ENCODE data around the gene NSF.

NSF gene

GRCh38 chr17:46800573-46800972 lies 210.1 kb downstream of the NSF start (continued):
- TF ChIP-seq REST (tag by site-specific recombination; IDR thresholded peaks at IDR 0.05) (no peak), ZNF133 (tag by site-specific recombination; IDR thresholded peaks at IDR 0.05) (no peak), REPIN1 (tag by site-specific recombination; IDR thresholded peaks at IDR 0.05; ENCODE audit: low read depth) (no peak), ZSCAN16 (tag by site-specific recombination; IDR thresholded peaks at IDR 0.05) (no peak), SP3 (tag by site-specific recombination; IDR thresholded peaks at IDR 0.05) (no peak), ZNF548 (tag by site-specific recombination; IDR thresholded peaks at IDR 0.05) (no peak)

GRCh38 chr17:46802800-46803199 lies 212.3 kb downstream of the NSF start:
- no peak for TF ChIP-seq ZNF777 (tag by site-specific recombination; IDR thresholded peaks at IDR 0.05; ENCODE audit: borderline replicate concordance)
- no peak for TF ChIP-seq HOXA7 (CRISPR knock-in tag; IDR thresholded peaks at IDR 0.05; ENCODE audit: borderline replicate concordance)
- TF ChIP-seq ZNF488 (tag by site-specific recombination; IDR thresholded peaks at IDR 0.05), result no peak
- no peak for TF ChIP-seq ZNF621 (tag by site-specific recombination; IDR thresholded peaks at IDR 0.05)
- no peak for TF ChIP-seq ZNF280C (tag by site-specific recombination; IDR thresholded peaks at IDR 0.05)
- no peak for TF ChIP-seq ZNF140 (tag by site-specific recombination; IDR thresholded peaks at IDR 0.05)
- TF ChIP-seq GLIS2 (tag by site-specific recombination; IDR thresholded peaks at IDR 0.05), result no peak
- no peak for TF ChIP-seq ZNF416 (tag by site-specific recombination; IDR thresholded peaks at IDR 0.05)
- no peak for TF ChIP-seq ZNF555 (tag by site-specific recombination; conservative IDR thresholded peaks at IDR 0.05)
- no peak for TF ChIP-seq ZNF792 (tag by site-specific recombination; IDR thresholded peaks at IDR 0.05)
- TF ChIP-seq ZNF24 (tag by site-specific recombination; IDR thresholded peaks at IDR 0.05), result no peak
- TF ChIP-seq ZNF639 (tag by site-specific recombination; IDR thresholded peaks at IDR 0.05), result no peak
- no peak for TF ChIP-seq ZNF560 (tag by site-specific recombination; IDR thresholded peaks at IDR 0.05; ENCODE audit: borderline replicate concordance)
- TF ChIP-seq GFI1B (tag by site-specific recombination; IDR thresholded peaks at IDR 0.05), result no peak
- no peak for TF ChIP-seq ZNF830 (tag by site-specific recombination; IDR thresholded peaks at IDR 0.05; ENCODE audit: low read depth)
- TF ChIP-seq ZNF335 (tag by site-specific recombination; conservative IDR thresholded peaks at IDR 0.05), result no peak
- no peak for TF ChIP-seq KLF16 (tag by site-specific recombination; IDR thresholded peaks at IDR 0.05)
- TF ChIP-seq WT1 (tag by site-specific recombination; IDR thresholded peaks at IDR 0.05), result no peak
- Histone ChIP-seq H3K4me1 (ENCODE audit: control insufficient read depth, insufficient read depth, low read length) (no peaks in the 10 kb centered on the region), H3K4me3 (ENCODE audit: low read depth, low read length) (no peak overlapping the region), H3K9me3 (ENCODE audit: control insufficient read depth, insufficient read depth, low read depth, low read length) (no peaks in the 10 kb centered on the region), H3K27ac (ENCODE audit: extremely low read depth, low read depth, low read length) (no peak overlapping the region), H3K36me3 (ENCODE audit: control insufficient read depth in 2 of 2, insufficient read depth in 1 of 2, low read length in 2 of 2) (no peaks in the 10 kb centered on the region)
- ChIA-PET POLR2A (no interaction called here), CTCF (interaction anchor here (0.6 to 0.8 kb wide), 3 partner anchors 31 to 69 kb away, joined by 3 read pairs; no protein-coding TSS in a partner anchor)
